ENCODE data around the gene CTNNA3.

CTNNA3 gene

DNA sequence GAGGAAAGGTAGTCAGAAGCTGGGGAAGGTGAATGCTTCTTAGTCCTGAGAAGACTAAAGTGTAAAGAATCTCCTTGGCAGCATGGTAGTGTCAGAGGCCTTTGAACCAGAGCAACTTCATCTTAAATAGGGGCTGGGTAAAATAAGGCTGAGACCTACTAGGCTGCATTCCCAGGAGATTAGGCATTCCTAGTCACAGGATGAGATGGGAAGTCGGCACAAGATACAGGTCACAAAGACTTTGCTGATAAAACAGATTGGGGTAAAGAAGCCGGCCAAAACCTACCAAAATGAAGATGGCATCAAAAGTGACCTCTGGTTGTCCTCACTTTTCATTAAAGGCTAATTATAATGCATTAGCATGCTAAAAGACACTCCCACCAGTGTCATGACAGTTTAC, 418.6 kb downstream of the CTNNA3 start:
- DNase-seq (ENCODE audit: low read depth) = no peak
- Histone ChIP-seq H3K9me3 (ENCODE audit: control insufficient read depth, low read length) (no peaks in the 10 kb centered on the region), H3K9ac (ENCODE audit: low read length) (no peak overlapping the region), H3K4me1 (ENCODE audit: control insufficient read depth, insufficient read depth, low read length) (no peaks in the 10 kb centered on the region), H3K36me3 (ENCODE audit: control insufficient read depth, insufficient read depth, low read length, severe bottlenecking) (no peaks in the 10 kb centered on the region), H3K27me3 (replicated peaks; ENCODE audit: control insufficient read depth, insufficient read depth, low read length) (no peaks in the 10 kb centered on the region), H3K4me3 (ENCODE audit: low read length) (no peak overlapping the region)

DNA sequence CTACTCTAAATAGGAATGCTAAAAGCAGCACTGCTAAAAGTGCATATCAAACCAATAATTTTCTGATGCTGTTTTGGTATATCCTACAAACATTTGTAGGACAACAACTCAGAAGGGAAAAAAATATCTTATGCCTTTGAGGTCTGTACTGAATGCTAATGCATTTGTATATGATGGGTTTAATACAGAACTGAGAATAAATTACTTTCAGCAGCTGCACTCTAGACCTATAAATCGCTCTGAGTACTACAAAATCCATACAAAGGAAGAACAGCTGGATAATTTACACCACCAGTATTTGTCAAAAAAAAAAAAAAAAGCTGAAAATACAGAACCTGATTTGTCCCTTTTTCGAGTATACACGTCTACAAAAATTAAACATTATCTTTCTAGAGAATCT, 426.2 kb downstream of the CTNNA3 start:
- DNase-seq (ENCODE audit: low read depth) = no peak
- Histone ChIP-seq H3K9ac (ENCODE audit: low read length) (no peak overlapping the region), H3K4me3 (ENCODE audit: low read length) (no peak overlapping the region)

DNA sequence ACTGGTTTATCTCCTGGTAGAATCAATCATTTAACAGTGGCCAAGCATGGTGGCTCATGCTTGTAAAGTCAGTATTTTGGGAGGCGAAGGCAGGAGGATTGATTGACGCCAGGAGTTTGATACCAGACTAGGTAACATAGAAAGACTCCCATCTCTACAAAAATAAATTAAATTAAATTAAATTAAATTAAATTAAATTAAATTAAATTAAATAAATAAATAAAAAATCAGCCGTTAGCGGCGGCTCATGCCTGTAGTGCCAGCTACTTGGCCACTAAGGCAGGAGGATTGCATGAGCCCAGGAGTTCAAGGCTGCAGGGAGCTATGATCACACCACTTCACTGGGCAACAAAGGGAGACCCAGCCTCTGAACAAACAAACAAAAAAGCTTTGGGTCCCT, 427.8 kb downstream of the CTNNA3 start:
- H3K27me3 ChIP-seq (replicated peaks; ENCODE audit: control insufficient read depth, insufficient read depth, low read length) = peaks cover under 1% of the 10 kb centered on the region
- H3K4me3 ChIP-seq (ENCODE audit: low read length) = no peak overlapping the region
- DNase-seq (ENCODE audit: low read depth) = no peak
- H3K9me3 ChIP-seq (ENCODE audit: control insufficient read depth, low read length) = no peaks in the 10 kb centered on the region
- no peaks in the 10 kb centered on the region for H3K36me3 ChIP-seq (ENCODE audit: control insufficient read depth, insufficient read depth, low read length, severe bottlenecking)
- no peak overlapping the region for H3K9ac ChIP-seq (ENCODE audit: low read length)
- H3K4me1 ChIP-seq (ENCODE audit: control insufficient read depth, insufficient read depth, low read length) = no peaks in the 10 kb centered on the region

More for the DNA sequence above, 426.2 kb downstream of the CTNNA3 start:
- no peaks in the 10 kb centered on the region for H3K9me3 ChIP-seq (ENCODE audit: control insufficient read depth, low read length)
- H3K4me1 ChIP-seq (ENCODE audit: control insufficient read depth, insufficient read depth, low read length) = no peaks in the 10 kb centered on the region
- no peaks in the 10 kb centered on the region for H3K27me3 ChIP-seq (replicated peaks; ENCODE audit: control insufficient read depth, insufficient read depth, low read length)
- no peaks in the 10 kb centered on the region for H3K36me3 ChIP-seq (ENCODE audit: control insufficient read depth, insufficient read depth, low read length, severe bottlenecking)

- Histone ChIP-seq H3K36me3 (ENCODE audit: control insufficient read depth, insufficient read depth, low read length, severe bottlenecking) (no peaks in the 10 kb centered on the region), H3K9ac (ENCODE audit: low read length) (no peak overlapping the region), H3K27me3 (replicated peaks; ENCODE audit: control insufficient read depth, insufficient read depth, low read length) (peaks cover 9% of the 10 kb centered on the region), H3K9me3 (ENCODE audit: control insufficient read depth, low read length) (no peaks in the 10 kb centered on the region), H3K4me3 (ENCODE audit: low read length) (no peak overlapping the region), H3K4me1 (ENCODE audit: control insufficient read depth, insufficient read depth, low read length) (no peaks in the 10 kb centered on the region)
- no peak for DNase-seq (ENCODE audit: low read depth)
Measured at GRCh38 chr10:67262675-67263074, 433.3 kb downstream of the CTNNA3 start.

- H3K4me1 ChIP-seq (ENCODE audit: control insufficient read depth, insufficient read depth, low read length) = no peaks in the 10 kb centered on the region
- H3K4me3 ChIP-seq (ENCODE audit: low read length) = no peak overlapping the region
- no peaks in the 10 kb centered on the region for H3K9me3 ChIP-seq (ENCODE audit: control insufficient read depth, low read length)
- no peak for DNase-seq (ENCODE audit: low read depth)
- no peak overlapping the region for H3K9ac ChIP-seq (ENCODE audit: low read length)
- no peaks in the 10 kb centered on the region for H3K36me3 ChIP-seq (ENCODE audit: control insufficient read depth, insufficient read depth, low read length, severe bottlenecking)
- peaks cover 9% of the 10 kb centered on the region for H3K27me3 ChIP-seq (replicated peaks; ENCODE audit: control insufficient read depth, insufficient read depth, low read length)
Measured at GRCh38 chr10:67261300-67261797, 434.6 kb downstream of the CTNNA3 start.

- Histone ChIP-seq H3K4me1 (ENCODE audit: control insufficient read depth, insufficient read depth, low read length) (no peaks in the 10 kb centered on the region), H3K9ac (ENCODE audit: low read length) (no peak overlapping the region), H3K36me3 (ENCODE audit: control insufficient read depth, insufficient read depth, low read length, severe bottlenecking) (no peaks in the 10 kb centered on the region), H3K4me3 (ENCODE audit: low read length) (no peak overlapping the region), H3K9me3 (ENCODE audit: control insufficient read depth, low read length) (no peaks in the 10 kb centered on the region), H3K27me3 (replicated peaks; ENCODE audit: control insufficient read depth, insufficient read depth, low read length) (peaks cover 9% of the 10 kb centered on the region)
- DNase-seq (ENCODE audit: low read depth) = no peak
Measured at GRCh38 chr10:67259319-67259929, 436.6 kb downstream of the CTNNA3 start.

DNA sequence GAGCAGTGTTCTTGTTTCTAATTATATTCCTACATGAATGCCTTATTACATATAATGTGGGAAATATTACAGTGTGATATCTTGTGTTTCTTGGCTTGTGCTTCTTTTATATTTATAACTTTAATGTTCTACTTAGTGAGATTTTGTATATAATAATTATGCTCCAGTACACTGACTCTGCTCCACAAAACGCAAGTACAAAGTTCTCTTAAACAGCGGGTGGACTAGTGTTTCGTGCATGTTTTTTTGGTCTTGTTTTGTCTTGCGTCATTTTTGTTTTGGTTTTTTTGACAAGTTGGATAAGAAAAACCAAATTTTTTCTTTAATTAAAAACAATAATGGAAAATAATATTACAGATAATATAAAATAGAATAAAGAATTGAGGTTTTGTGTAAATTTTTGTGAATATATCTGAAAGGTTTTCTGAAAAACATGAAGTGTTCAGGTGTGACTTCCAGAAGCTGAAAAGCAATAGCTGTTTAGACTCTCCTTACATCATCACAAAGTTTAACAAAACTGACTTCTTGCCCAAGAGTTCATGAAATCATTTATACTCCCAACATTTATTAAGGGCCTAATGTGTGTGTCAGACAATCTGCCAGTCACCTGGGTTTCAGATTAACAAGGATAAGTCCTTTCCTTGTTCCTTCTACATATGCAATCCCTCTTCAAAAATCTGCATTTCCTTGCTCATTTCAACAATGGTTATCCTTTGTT, 438.4 kb downstream of the CTNNA3 start:
- H3K27me3 ChIP-seq (replicated peaks; ENCODE audit: control insufficient read depth, insufficient read depth, low read length) = peaks cover 4% of the 10 kb centered on the region
- H3K36me3 ChIP-seq (ENCODE audit: control insufficient read depth, insufficient read depth, low read length, severe bottlenecking) = no peaks in the 10 kb centered on the region
- H3K4me1 ChIP-seq (ENCODE audit: control insufficient read depth, insufficient read depth, low read length) = no peaks in the 10 kb centered on the region
- no peak for DNase-seq (ENCODE audit: low read depth)
- no peaks in the 10 kb centered on the region for H3K9me3 ChIP-seq (ENCODE audit: control insufficient read depth, low read length)
- H3K4me3 ChIP-seq (ENCODE audit: low read length) = no peak overlapping the region
- no peak overlapping the region for H3K9ac ChIP-seq (ENCODE audit: low read length)

GRCh38 chr10:67257018-67257417, 439.0 kb downstream of the CTNNA3 start:
- no peak overlapping the region for H3K4me3 ChIP-seq (ENCODE audit: low read length)
- no peaks in the 10 kb centered on the region for H3K36me3 ChIP-seq (ENCODE audit: control insufficient read depth, insufficient read depth, low read length, severe bottlenecking)
- peak; percentile 46 for DNase-seq (ENCODE audit: low read depth)

DNA sequence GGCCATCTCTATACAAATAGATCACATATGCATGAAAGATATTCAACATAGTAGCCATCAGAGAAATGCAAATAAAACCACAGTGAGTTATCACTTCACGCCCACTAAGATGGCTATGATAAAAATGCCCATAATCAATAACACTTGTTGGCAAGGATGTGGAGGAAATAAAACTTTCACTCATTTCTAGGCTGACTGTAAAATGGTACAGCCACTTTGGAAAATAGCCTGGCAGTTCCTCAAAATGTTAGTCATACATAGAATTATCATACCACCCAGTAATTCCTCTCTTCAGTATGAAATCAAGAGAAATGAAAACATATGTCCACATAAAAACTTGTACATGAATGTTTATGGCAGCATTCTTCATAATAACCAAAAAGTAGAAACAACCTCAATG, 445.3 kb downstream of the CTNNA3 start:
- H3K9me3 ChIP-seq (ENCODE audit: control insufficient read depth, low read length) = no peaks in the 10 kb centered on the region
- no peaks in the 10 kb centered on the region for H3K4me1 ChIP-seq (ENCODE audit: control insufficient read depth, insufficient read depth, low read length)

More at GRCh38 chr10:67257018-67257417, 439.0 kb downstream of the CTNNA3 start:
- H3K9ac ChIP-seq (ENCODE audit: low read length) = no peak overlapping the region
- H3K27me3 ChIP-seq (replicated peaks; ENCODE audit: control insufficient read depth, insufficient read depth, low read length) = no peaks in the 10 kb centered on the region
- no peaks in the 10 kb centered on the region for H3K4me1 ChIP-seq (ENCODE audit: control insufficient read depth, insufficient read depth, low read length)
- no peaks in the 10 kb centered on the region for H3K9me3 ChIP-seq (ENCODE audit: control insufficient read depth, low read length)

GRCh38 chr10:67246066-67246555, 449.9 kb downstream of the CTNNA3 start:
- Histone ChIP-seq H3K36me3 (ENCODE audit: control insufficient read depth, insufficient read depth, low read length, severe bottlenecking) (no peaks in the 10 kb centered on the region), H3K9ac (ENCODE audit: low read length) (no peak overlapping the region), H3K4me1 (ENCODE audit: control insufficient read depth, insufficient read depth, low read length) (no peaks in the 10 kb centered on the region), H3K4me3 (ENCODE audit: low read length) (no peak overlapping the region), H3K27me3 (replicated peaks; ENCODE audit: control insufficient read depth, insufficient read depth, low read length) (no peaks in the 10 kb centered on the region), H3K9me3 (ENCODE audit: control insufficient read depth, low read length) (no peaks in the 10 kb centered on the region)
- DNase-seq (ENCODE audit: low read depth) = no peak

More for the DNA sequence above, 445.3 kb downstream of the CTNNA3 start:
- Histone ChIP-seq H3K4me3 (ENCODE audit: low read length) (no peak overlapping the region), H3K36me3 (ENCODE audit: control insufficient read depth, insufficient read depth, low read length, severe bottlenecking) (no peaks in the 10 kb centered on the region), H3K9ac (ENCODE audit: low read length) (no peak overlapping the region), H3K27me3 (replicated peaks; ENCODE audit: control insufficient read depth, insufficient read depth, low read length) (no peaks in the 10 kb centered on the region)
- DNase-seq (ENCODE audit: low read depth) = peak; percentile 54

- Histone ChIP-seq H3K36me3 (ENCODE audit: control insufficient read depth, insufficient read depth, low read length, severe bottlenecking) (no peaks in the 10 kb centered on the region), H3K9me3 (ENCODE audit: control insufficient read depth, low read length) (no peaks in the 10 kb centered on the region), H3K4me1 (ENCODE audit: control insufficient read depth, insufficient read depth, low read length) (no peaks in the 10 kb centered on the region), H3K4me3 (ENCODE audit: low read length) (no peak overlapping the region), H3K9ac (ENCODE audit: low read length) (no peak overlapping the region), H3K27me3 (replicated peaks; ENCODE audit: control insufficient read depth, insufficient read depth, low read length) (no peaks in the 10 kb centered on the region)
- no peak for DNase-seq (ENCODE audit: low read depth)
Measured at GRCh38 chr10:67242528-67242927, 453.5 kb downstream of the CTNNA3 start.
